Fibroblast of lung (primary cell): ENCODE data around the gene DTD1.

ENCODE experiments used
- EZH2 ChIP-seq: IDR thresholded peaks from 2 replicates; pipeline ENCODE4 v1.5.1; 2012; ENCODE audit warnings: low read length, control low read depth, mild to moderate bottlenecking; ENCODE audit errors: missing control alignments
- TF ChIP-seq, protein P1 (sequence below), 2 donors: IDR thresholded peaks in 1 of 2; conservative IDR thresholded peaks in 1 of 2; 1 replicate in 1 of 2; 2 replicates in 1 of 2; pipeline ENCODE4 v1.5.1; 2011 to 2012; ENCODE audit warnings: low read length in 2 of 2, control low read depth in 1 of 2, inconsistent platforms in 1 of 2, low read depth in 1 of 2, mild to moderate bottlenecking in 1 of 2

DNA sequence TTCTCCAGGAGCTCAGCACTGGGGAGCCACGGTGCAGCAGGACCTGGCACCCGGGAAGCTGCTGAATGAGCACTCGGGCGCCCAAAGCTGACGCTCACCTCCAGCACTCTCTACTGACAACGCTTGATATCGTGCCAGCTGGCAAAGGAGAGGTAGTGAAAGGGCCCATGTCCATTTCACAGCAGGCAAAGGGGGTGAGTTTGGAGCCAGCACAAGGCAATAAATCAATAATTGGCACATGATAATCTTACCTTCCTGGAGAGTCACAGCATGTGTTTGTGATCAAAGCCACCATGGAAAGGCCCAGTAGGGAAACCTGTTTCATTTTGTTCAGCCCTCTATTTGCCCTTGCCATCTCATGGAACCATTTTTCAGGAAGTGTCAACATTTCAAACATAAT, 43.9 kb upstream of the DTD1 start:
- TF ChIP-seq EZH2, result no peak
- TF ChIP-seq, protein P1, sequence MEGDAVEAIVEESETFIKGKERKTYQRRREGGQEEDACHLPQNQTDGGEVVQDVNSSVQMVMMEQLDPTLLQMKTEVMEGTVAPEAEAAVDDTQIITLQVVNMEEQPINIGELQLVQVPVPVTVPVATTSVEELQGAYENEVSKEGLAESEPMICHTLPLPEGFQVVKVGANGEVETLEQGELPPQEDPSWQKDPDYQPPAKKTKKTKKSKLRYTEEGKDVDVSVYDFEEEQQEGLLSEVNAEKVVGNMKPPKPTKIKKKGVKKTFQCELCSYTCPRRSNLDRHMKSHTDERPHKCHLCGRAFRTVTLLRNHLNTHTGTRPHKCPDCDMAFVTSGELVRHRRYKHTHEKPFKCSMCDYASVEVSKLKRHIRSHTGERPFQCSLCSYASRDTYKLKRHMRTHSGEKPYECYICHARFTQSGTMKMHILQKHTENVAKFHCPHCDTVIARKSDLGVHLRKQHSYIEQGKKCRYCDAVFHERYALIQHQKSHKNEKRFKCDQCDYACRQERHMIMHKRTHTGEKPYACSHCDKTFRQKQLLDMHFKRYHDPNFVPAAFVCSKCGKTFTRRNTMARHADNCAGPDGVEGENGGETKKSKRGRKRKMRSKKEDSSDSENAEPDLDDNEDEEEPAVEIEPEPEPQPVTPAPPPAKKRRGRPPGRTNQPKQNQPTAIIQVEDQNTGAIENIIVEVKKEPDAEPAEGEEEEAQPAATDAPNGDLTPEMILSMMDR (conservative IDR thresholded peaks at IDR 0.05 in 1 of 2, IDR thresholded peaks at IDR 0.05 in 1 of 2; ENCODE audit: low read depth in 1 of 2, low read length in 2 of 2), result no peak
